ENCODE data around the gene FHOD1. TPM values are rescaled to one million over a fixed set of nuclear protein-coding genes. Genes with fewer than 3 reads are reported as not detected.

The FHOD1 gene
- total RNA-seq, 2 donors from 2014 or later: 5.3 to 11.6 TPM

- H3K9me3 ChIP-seq: no peaks in the 10 kb centered on the region
- H3K27ac ChIP-seq: peak overlapping the region; percentile 94 to 95
- H3K27me3 ChIP-seq: no peaks in the 10 kb centered on the region
- peaks cover 43% of the 10 kb centered on the region for H3K36me3 ChIP-seq
- no peak for DNase-seq (ENCODE audit: low spot score)
- peaks cover 0 to 58% of the 10 kb centered on the region in 2 donors for H3K4me1 ChIP-seq
- H3K4me3 ChIP-seq: no peak overlapping the region
- TF ChIP-seq CTCF (IDR thresholded peaks at IDR 0.05): no peak
These were observed 6.8 kb downstream of the FHOD1 start for GRCh38 chr16:67240506-67240905.

- H3K36me3 ChIP-seq: peaks cover 59% of the 10 kb centered on the region
- DNase-seq (ENCODE audit: low spot score): no peak
- no peaks in the 10 kb centered on the region for H3K9me3 ChIP-seq
- no peak overlapping the region for H3K4me3 ChIP-seq
- no peak for TF ChIP-seq CTCF (IDR thresholded peaks at IDR 0.05)
- peaks cover 0 to 42% of the 10 kb centered on the region in 2 donors for H3K4me1 ChIP-seq
- H3K27ac ChIP-seq: no peak overlapping the region
- no peaks in the 10 kb centered on the region for H3K27me3 ChIP-seq
These were observed 8.3 kb downstream of the FHOD1 start for GRCh38 chr16:67238806-67239470.

- DNase-seq (ENCODE audit: low spot score): no peak
- TF ChIP-seq CTCF (IDR thresholded peaks at IDR 0.05): no peak
- Histone ChIP-seq H3K4me3 (no peak overlapping the region), H3K4me1 (peaks cover 0 to 35% of the 10 kb centered on the region in 2 donors), H3K27me3 (no peaks in the 10 kb centered on the region), H3K36me3 (peaks cover 66% of the 10 kb centered on the region), H3K9me3 (no peaks in the 10 kb centered on the region), H3K27ac (no peak overlapping the region)
These were observed 9.1 kb downstream of the FHOD1 start for GRCh38 chr16:67238278-67238575.

GRCh38 chr16:67237396-67238277, 9.6 kb downstream of the FHOD1 start:
- no peak overlapping the region for H3K27ac ChIP-seq
- no peak overlapping the region for H3K4me3 ChIP-seq
- TF ChIP-seq CTCF (IDR thresholded peaks at IDR 0.05): no peak
- H3K27me3 ChIP-seq: no peaks in the 10 kb centered on the region
- peaks cover 72% of the 10 kb centered on the region for H3K36me3 ChIP-seq
- peaks cover 0 to 29% of the 10 kb centered on the region in 2 donors for H3K4me1 ChIP-seq
- DNase-seq (ENCODE audit: low spot score): no peak
- H3K9me3 ChIP-seq: no peaks in the 10 kb centered on the region

GRCh38 chr16:67236563-67237395, 10.5 kb downstream of the FHOD1 start:
- Histone ChIP-seq H3K27ac (no peak overlapping the region), H3K4me3 (no peak overlapping the region), H3K27me3 (no peaks in the 10 kb centered on the region), H3K36me3 (peaks cover 78% of the 10 kb centered on the region), H3K9me3 (no peaks in the 10 kb centered on the region), H3K4me1 (peaks cover 0 to 21% of the 10 kb centered on the region in 2 donors)
- TF ChIP-seq CTCF (IDR thresholded peaks at IDR 0.05): no peak
- DNase-seq (ENCODE audit: low spot score): no peak
